Epithelial cell of proximal tubule (primary cell): Measurements from ENCODE around the gene STUB1. TPM values are rescaled to one million over a fixed set of nuclear protein-coding genes. Genes with fewer than 3 reads are reported as not detected.

ENCODE experiments used
- DNase-seq: peaks from one replicate; pipeline ENCODE4 v3.0.0-alpha.2; 2011; ENCODE audit warnings: low read depth
- H3K4me3 ChIP-seq: 2 replicates; pipeline ENCODE4 v1.5.1; 2011; ENCODE audit warnings: low read depth, mild to moderate bottlenecking, low read length
- total RNA-seq: library from RNA; depleted of rRNA; stranded (reverse); fragments of >200 nt; gene quantifications from 2 replicates; pipeline ENCODE4 v1.2.3, GENCODE V29; 2015
- TF ChIP-seq, protein P1 (sequence below): conservative IDR thresholded peaks from 2 replicates; pipeline ENCODE4 v1.5.1; 2012; ENCODE audit warnings: low read depth, mild to moderate bottlenecking, low read length

The STUB1 gene
- total RNA-seq, 1 donor from 2014 or later: 158 TPM

DNA sequence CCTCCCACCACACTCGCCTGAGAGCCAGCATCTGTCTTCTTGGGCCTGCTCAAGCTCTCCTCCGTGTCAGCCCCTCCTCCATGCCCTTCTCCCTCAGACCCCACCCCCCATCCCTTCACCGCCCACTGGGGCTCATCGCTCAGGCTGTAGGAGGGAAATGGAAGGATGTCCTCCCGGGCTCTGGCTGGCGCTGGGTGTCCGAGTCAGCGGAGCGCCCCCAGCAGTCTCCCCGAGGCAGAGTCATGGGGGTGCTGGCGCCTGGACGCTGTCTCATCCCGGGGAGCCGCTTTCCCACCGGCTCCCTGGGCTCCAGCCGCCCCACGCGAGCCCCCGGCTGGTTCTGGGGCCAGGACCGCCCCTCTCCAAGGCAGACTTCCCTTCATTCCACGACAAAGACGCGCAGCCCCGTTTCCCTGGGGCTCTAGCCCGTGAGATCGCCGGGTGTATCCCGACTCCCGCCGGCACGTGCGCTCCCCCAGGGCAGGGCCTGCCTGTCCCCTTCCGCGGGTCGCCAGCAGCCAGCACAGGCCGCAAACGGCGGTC, 40.3 kb downstream of the STUB1 start:
- DNase-seq: no peak
- TF ChIP-seq, protein P1, sequence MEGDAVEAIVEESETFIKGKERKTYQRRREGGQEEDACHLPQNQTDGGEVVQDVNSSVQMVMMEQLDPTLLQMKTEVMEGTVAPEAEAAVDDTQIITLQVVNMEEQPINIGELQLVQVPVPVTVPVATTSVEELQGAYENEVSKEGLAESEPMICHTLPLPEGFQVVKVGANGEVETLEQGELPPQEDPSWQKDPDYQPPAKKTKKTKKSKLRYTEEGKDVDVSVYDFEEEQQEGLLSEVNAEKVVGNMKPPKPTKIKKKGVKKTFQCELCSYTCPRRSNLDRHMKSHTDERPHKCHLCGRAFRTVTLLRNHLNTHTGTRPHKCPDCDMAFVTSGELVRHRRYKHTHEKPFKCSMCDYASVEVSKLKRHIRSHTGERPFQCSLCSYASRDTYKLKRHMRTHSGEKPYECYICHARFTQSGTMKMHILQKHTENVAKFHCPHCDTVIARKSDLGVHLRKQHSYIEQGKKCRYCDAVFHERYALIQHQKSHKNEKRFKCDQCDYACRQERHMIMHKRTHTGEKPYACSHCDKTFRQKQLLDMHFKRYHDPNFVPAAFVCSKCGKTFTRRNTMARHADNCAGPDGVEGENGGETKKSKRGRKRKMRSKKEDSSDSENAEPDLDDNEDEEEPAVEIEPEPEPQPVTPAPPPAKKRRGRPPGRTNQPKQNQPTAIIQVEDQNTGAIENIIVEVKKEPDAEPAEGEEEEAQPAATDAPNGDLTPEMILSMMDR: peak; percentile 22
- H3K4me3 ChIP-seq: peak overlapping the region; percentile 88

DNA sequence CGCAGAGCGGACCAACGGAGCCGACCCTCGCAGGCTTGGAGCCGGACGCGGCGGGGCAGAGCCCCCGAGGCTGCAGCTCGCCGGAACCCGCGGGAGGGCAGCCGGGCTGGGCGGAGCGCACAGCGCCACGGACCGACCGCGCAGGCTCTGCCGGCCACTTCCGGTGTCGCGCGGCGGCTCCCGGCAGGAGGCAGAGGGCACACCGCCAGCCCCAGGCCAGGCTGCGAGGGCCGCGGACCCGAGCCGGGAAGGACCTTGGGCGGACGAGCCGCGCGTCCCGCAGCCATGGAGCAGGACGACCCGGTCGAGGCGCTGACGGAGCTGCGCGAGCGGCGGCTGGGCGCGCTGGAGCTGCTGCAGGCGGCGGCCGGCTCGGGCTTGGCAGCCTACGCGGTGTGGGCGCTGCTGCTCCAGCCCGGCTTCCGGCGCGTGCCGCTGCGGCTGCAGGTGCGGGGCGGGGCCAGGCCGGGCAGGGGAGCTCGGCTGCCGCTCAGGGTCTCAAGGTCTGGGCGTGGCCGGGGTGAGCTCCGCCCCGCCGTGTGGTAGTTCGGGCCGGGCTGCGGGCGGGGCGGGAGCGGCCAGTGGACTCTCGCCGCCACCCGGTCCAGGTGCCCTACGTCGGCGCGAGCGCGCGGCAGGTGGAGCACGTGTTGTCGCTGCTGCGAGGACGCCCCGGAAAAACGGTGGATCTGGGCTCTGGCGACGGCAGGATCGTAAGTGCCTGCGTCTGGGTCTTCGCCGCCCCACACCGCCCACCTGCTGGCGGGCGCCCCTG, 41.0 kb downstream of the STUB1 start, which contains the start of gene ANTKMT:
Gene ANTKMT (plus strand): TSS at position 157 of the 775 bp plus-strand sequence. CDS start 129 bp downstream, at position 286.
- TF ChIP-seq, protein P1: no peak
- peak within 1 kb of the TSS; percentile 88 for H3K4me3 ChIP-seq
- no peak for DNase-seq

DNA sequence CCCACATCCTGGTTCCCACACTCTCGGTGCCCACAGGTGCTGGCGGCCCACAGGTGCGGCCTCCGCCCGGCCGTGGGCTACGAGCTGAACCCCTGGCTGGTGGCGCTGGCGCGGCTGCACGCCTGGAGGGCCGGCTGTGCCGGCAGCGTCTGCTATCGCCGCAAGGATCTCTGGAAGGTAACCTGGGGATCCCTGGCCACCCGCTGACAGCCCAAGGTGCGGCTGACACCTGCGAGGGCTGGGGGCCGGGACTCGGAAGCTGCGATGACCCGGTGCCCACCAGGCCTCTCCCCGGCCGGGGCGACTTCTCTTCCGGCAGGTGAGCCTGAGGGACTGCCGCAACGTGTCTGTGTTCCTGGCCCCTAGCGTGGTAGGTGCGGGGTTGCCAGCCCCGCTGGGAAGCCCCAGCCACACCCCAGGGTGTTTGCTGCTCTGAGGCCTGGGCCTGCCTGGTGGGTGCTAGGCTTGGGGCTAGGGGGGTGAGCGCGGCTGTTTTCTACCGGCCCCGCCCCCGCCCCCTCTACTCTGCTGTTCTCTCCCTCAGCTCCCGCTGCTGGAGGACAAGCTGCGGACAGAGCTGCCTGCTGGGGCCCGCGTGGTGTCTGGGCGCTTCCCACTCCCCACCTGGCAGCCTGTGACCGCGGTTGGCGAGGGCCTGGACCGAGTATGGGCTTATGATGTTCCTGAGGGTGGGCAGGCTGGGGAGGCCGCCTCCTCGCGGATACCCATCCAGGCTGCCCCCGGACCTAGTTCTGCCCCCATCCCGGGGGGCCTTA, 41.7 kb downstream of the STUB1 start:
- peak overlapping the region; percentile 88 for H3K4me3 ChIP-seq
- TF ChIP-seq, protein P1: no peak
- no peak for DNase-seq

DNA sequence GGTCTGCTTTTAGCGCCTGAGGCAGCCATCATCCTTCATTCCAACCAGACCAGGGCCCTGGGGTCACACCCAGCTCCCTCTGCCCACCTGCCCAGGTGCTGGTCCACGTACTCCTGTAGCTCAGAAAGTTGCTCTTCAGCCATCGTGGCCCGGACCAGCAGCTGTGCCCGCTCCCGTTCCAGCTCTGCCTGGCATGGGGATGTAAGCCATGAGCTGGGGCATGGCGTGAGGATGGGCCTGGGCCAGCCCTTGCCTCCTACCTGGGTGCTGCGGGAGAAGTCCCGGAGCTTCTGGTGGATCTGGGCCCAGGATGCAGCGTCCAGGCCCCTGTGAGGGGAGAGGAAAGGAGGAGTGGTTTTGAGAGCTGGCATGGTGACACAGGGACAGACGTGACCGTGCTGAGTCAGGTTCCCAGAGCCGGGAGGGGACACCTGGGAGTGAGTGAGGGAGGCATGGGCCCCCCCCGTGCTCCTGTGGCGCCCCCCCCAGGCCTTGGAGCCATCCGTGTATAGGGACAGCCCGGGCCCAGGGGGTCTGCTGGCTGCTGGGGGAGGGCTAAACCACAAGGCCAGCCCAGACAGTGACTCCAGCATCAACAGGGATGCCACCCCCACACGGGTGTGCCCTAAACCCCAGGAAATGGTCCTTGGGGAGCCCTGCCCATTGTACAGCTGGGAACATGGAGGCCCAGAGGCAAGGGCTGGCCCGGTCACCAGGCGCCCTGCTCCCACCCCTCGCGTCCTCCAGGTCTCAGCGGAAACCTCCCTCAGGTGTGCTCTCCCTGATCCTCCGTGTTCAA, 42.8 kb downstream of the STUB1 start:
- TF ChIP-seq, protein P1: no peak
- no peak for DNase-seq
- H3K4me3 ChIP-seq: no peak overlapping the region

DNA sequence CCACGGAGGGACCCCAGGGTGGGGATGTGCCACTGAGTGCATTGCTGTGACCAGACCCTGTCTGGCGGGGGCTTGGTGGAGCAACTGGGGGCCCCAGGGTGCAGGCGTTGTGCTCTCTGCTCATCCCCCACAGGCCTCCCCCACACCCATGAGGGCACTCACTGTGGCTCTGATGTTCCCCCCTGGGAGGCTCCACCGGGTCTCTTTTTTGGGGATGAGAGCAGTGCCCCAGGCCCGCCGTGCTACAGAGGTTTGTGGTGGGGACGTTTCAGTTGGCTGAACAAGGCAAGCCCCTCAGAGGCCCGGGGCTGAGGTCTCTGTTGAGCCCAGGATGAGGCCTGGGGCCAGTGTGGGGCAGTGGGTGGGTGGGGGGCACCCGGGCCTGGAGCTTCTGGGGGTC, 43.5 kb downstream of the STUB1 start:
- TF ChIP-seq, protein P1: no peak
- H3K4me3 ChIP-seq: no peak overlapping the region
- no peak for DNase-seq

DNA sequence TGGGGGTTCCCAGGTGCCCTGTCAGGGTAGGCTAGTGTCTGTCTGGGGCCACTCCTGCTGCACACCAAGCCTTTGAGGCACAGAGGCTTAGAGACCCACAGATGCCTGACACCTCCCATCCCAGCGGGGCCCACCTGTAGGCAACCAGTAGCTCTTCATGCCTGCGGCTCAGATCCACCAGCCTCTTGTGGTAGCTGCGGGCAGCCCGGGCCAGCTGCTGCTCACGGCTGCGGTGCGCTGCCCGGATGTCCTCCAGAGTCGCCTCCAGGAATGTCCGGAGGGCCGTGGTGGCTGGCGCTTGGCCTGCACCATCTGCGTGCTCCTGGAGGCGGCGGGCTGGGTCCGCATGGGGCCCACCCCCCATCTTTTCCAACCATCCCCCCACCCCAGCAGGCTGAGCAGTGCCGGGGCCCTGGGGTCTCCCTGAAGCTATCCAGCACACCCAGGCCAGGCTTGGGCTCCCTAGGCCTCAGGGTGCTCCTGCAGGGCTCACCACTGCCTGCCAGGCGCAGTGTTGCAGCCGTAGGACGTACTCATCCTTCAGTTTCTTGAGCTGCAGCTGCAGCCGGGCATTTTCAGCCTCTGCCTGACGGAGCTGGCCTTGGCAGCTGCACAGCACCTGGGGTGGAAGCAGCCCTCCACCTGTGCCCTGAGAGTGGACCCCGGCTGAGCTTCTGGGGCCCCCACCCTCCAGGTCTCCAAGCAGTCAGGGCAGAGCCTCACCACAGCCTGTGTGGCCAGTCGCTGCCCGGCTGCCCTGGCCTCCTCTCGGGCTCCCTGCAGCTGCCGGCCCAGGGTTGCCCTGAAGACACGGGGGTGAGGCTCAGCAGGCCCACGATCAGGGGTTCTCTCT, 44.2 kb downstream of the STUB1 start:
- no peak overlapping the region for H3K4me3 ChIP-seq
- TF ChIP-seq, protein P1: no peak
- DNase-seq: no peak
